ENCODE data around the gene SYTL2.

The SYTL2 gene

GRCh38 chr11:85685125-85685819 is 125.7 kb downstream of the SYTL2 start:
- no peak for TF ChIP-seq EGR1 (IDR thresholded peaks at IDR 0.05)
- no peak for TF ChIP-seq CREB1 (IDR thresholded peaks at IDR 0.05; ENCODE audit: low read depth)
- TF ChIP-seq ZBTB7A (IDR thresholded peaks at IDR 0.05; ENCODE audit: low read depth) = no peak
- no peak for TF ChIP-seq EP300 (IDR thresholded peaks at IDR 0.05; ENCODE audit: borderline replicate concordance)

GRCh38 chr11:85682330-85683305 is 128.3 kb downstream of the SYTL2 start:
- no peak for TF ChIP-seq EGR1 (IDR thresholded peaks at IDR 0.05)
- TF ChIP-seq YY1 (IDR thresholded peaks at IDR 0.05; ENCODE audit: low read depth) = no peak
- no peak for TF ChIP-seq CEBPB (IDR thresholded peaks at IDR 0.05)
- no peak for TF ChIP-seq CREB1 (IDR thresholded peaks at IDR 0.05; ENCODE audit: low read depth)

GRCh38 chr11:85680897-85681296 is 130.0 kb downstream of the SYTL2 start:
- TF ChIP-seq REST (IDR thresholded peaks at IDR 0.05; ENCODE audit: low read depth) (no peak), EGR1 (IDR thresholded peaks at IDR 0.05) (no peak), TEAD4 (IDR thresholded peaks at IDR 0.05) (no peak), TCF12 (IDR thresholded peaks at IDR 0.05; ENCODE audit: low read depth) (no peak), NFIC (IDR thresholded peaks at IDR 0.05) (no peak), RAD21 (IDR thresholded peaks at IDR 0.05; ENCODE audit: low read depth) (no peak), EP300 (IDR thresholded peaks at IDR 0.05; ENCODE audit: borderline replicate concordance) (no peak), MAX (IDR thresholded peaks at IDR 0.05) (no peak), CREB1 (IDR thresholded peaks at IDR 0.05; ENCODE audit: low read depth) (no peak), YY1 (IDR thresholded peaks at IDR 0.05; ENCODE audit: low read depth) (no peak), USF1 (IDR thresholded peaks at IDR 0.05) (no peak), ZBTB7A (IDR thresholded peaks at IDR 0.05; ENCODE audit: low read depth) (no peak), FOXM1 (IDR thresholded peaks at IDR 0.05; ENCODE audit: borderline replicate concordance, low read depth) (no peak)

- TF ChIP-seq RAD21 (IDR thresholded peaks at IDR 0.05; ENCODE audit: low read depth) = no peak
- no peak for TF ChIP-seq REST (IDR thresholded peaks at IDR 0.05; ENCODE audit: low read depth)
- TF ChIP-seq YY1 (IDR thresholded peaks at IDR 0.05; ENCODE audit: low read depth) = no peak
- no peak for TF ChIP-seq CEBPB (IDR thresholded peaks at IDR 0.05)
- no peak for TF ChIP-seq MAX (IDR thresholded peaks at IDR 0.05)
- TF ChIP-seq EP300 (IDR thresholded peaks at IDR 0.05; ENCODE audit: borderline replicate concordance) = no peak
- TF ChIP-seq EGR1 (IDR thresholded peaks at IDR 0.05) = no peak
- no peak for TF ChIP-seq FOXM1 (IDR thresholded peaks at IDR 0.05; ENCODE audit: borderline replicate concordance, low read depth)
- no peak for TF ChIP-seq TCF12 (IDR thresholded peaks at IDR 0.05; ENCODE audit: low read depth)
- TF ChIP-seq TEAD4 (IDR thresholded peaks at IDR 0.05) = no peak
- TF ChIP-seq CREB1 (IDR thresholded peaks at IDR 0.05; ENCODE audit: low read depth) = no peak
- TF ChIP-seq USF1 (IDR thresholded peaks at IDR 0.05) = no peak
- TF ChIP-seq TAF1 (IDR thresholded peaks at IDR 0.05; ENCODE audit: low read depth) = no peak
- TF ChIP-seq NFIC (IDR thresholded peaks at IDR 0.05) = no peak
- no peak for TF ChIP-seq ZBTB7A (IDR thresholded peaks at IDR 0.05; ENCODE audit: low read depth)
Measured at GRCh38 chr11:85679576-85679975, 131.4 kb downstream of the SYTL2 start.

- no peak for TF ChIP-seq ZBTB7A (IDR thresholded peaks at IDR 0.05; ENCODE audit: low read depth)
- no peak for TF ChIP-seq YY1 (IDR thresholded peaks at IDR 0.05; ENCODE audit: low read depth)
- no peak for TF ChIP-seq CEBPB (IDR thresholded peaks at IDR 0.05)
- TF ChIP-seq TAF1 (IDR thresholded peaks at IDR 0.05; ENCODE audit: low read depth) = no peak
- TF ChIP-seq EP300 (IDR thresholded peaks at IDR 0.05; ENCODE audit: borderline replicate concordance) = no peak
- no peak for TF ChIP-seq MAX (IDR thresholded peaks at IDR 0.05)
- no peak for TF ChIP-seq TCF12 (IDR thresholded peaks at IDR 0.05; ENCODE audit: low read depth)
- no peak for TF ChIP-seq FOXM1 (IDR thresholded peaks at IDR 0.05; ENCODE audit: borderline replicate concordance, low read depth)
- TF ChIP-seq CREB1 (IDR thresholded peaks at IDR 0.05; ENCODE audit: low read depth) = no peak
- no peak for TF ChIP-seq RAD21 (IDR thresholded peaks at IDR 0.05; ENCODE audit: low read depth)
- no peak for TF ChIP-seq USF1 (IDR thresholded peaks at IDR 0.05)
- TF ChIP-seq REST (IDR thresholded peaks at IDR 0.05; ENCODE audit: low read depth) = no peak
- no peak for TF ChIP-seq NFIC (IDR thresholded peaks at IDR 0.05)
- no peak for TF ChIP-seq EGR1 (IDR thresholded peaks at IDR 0.05)
- no peak for TF ChIP-seq TEAD4 (IDR thresholded peaks at IDR 0.05)
Measured at GRCh38 chr11:85673393-85673792, 137.5 kb downstream of the SYTL2 start.
